Measurements from ENCODE around the gene MTUS2.

- TF ChIP-seq CTCF (IDR thresholded peaks at IDR 0.05; ENCODE audit: low read depth, low read length) = no peak
- no peak for TF ChIP-seq POLR2A (IDR thresholded peaks at IDR 0.05; ENCODE audit: extremely low read depth, insufficient read length)
Observed at GRCh38 chr13:28976636-28977035, 156.5 kb downstream of the MTUS2 start.
